KMS-11 (cell line): ENCODE data around the gene PHACTR4.

ENCODE experiments used
- H2AFZ ChIP-seq: fragments of 200-600 bp; sonication (generic); 2 replicates; pipeline ENCODE4 v1.6.1; 2016; ENCODE audit warnings: antibody characterized with exemption, mixed run types, low read depth
- H3K27ac ChIP-seq: fragments of 200-600 bp; sonication (generic); 2 replicates; pipeline ENCODE4 v1.6.1; 2016; ENCODE audit warnings: mild to moderate bottlenecking, mixed run types
- H3K27me3 ChIP-seq: fragments of 200-600 bp; sonication (generic); 2 replicates; pipeline ENCODE4 v1.6.1; 2017; ENCODE audit warnings: mild to moderate bottlenecking, low read depth, mixed run types, moderate library complexity; ENCODE audit not compliant: insufficient read depth
- H3K36me3 ChIP-seq: fragments of 200-600 bp; sonication (generic); 2 replicates; pipeline ENCODE4 v1.6.1; 2017; ENCODE audit warnings: mild to moderate bottlenecking, mixed run types; ENCODE audit not compliant: insufficient read depth
- H3K4me1 ChIP-seq: fragments of 200-600 bp; sonication (generic); 2 replicates; pipeline ENCODE4 v1.6.1; 2016; ENCODE audit warnings: mild to moderate bottlenecking, low read depth, mixed run types; ENCODE audit not compliant: poor library complexity, severe bottlenecking
- H3K4me2 ChIP-seq: fragments of 200-600 bp; sonication (generic); 2 replicates; pipeline ENCODE4 v1.7.0; 2016; ENCODE audit warnings: mild to moderate bottlenecking, mixed run types
- H3K4me3 ChIP-seq: fragments of 200-600 bp; sonication (generic); IDR thresholded peaks from 2 replicates; pipeline ENCODE4 v1.6.1; 2017; ENCODE audit warnings: low read depth, low read length, mixed read lengths; ENCODE audit not compliant: insufficient read depth
- H3K79me2 ChIP-seq: fragments of 200-600 bp; sonication (generic); 2 replicates; pipeline ENCODE4 v1.6.1; 2016; ENCODE audit warnings: low read depth, mixed run types; ENCODE audit not compliant: insufficient read depth
- H3K9ac ChIP-seq: fragments of 200-600 bp; sonication (generic); 2 replicates; pipeline ENCODE4 v1.6.1; 2016; ENCODE audit warnings: mild to moderate bottlenecking, mixed run types
- H4K20me1 ChIP-seq: fragments of 200-600 bp; sonication (generic); 2 replicates; pipeline ENCODE4 v1.6.1; 2016; ENCODE audit warnings: mild to moderate bottlenecking, mixed run types; ENCODE audit not compliant: insufficient read depth
- TF ChIP-seq, protein P1 (sequence below): fragments of 200-600 bp; sonication (generic); conservative IDR thresholded peaks from 2 replicates; pipeline ENCODE4 v1.6.1; 2017; ENCODE audit warnings: low read depth, mild to moderate bottlenecking, antibody characterized with exemption, low read length, moderate library complexity, mixed read lengths

Gene PHACTR4

GRCh38 chr1:28392027-28392652 is 22.6 kb downstream of the PHACTR4 start:
- Histone ChIP-seq H3K4me2 (no peak overlapping the region), H4K20me1 (no peaks in the 10 kb centered on the region), H3K36me3 (no peaks in the 10 kb centered on the region), H3K9ac (no peak overlapping the region), H3K27ac (no peak overlapping the region), H3K79me2 (peaks cover 22% of the 10 kb centered on the region; the same call in 1 of the 2 replicates), H3K27me3 (no peaks in the 10 kb centered on the region), H2AFZ (no peak overlapping the region), H3K4me1 (no peaks in the 10 kb centered on the region), H3K4me3 (no peak overlapping the region)
- TF ChIP-seq, protein P1, sequence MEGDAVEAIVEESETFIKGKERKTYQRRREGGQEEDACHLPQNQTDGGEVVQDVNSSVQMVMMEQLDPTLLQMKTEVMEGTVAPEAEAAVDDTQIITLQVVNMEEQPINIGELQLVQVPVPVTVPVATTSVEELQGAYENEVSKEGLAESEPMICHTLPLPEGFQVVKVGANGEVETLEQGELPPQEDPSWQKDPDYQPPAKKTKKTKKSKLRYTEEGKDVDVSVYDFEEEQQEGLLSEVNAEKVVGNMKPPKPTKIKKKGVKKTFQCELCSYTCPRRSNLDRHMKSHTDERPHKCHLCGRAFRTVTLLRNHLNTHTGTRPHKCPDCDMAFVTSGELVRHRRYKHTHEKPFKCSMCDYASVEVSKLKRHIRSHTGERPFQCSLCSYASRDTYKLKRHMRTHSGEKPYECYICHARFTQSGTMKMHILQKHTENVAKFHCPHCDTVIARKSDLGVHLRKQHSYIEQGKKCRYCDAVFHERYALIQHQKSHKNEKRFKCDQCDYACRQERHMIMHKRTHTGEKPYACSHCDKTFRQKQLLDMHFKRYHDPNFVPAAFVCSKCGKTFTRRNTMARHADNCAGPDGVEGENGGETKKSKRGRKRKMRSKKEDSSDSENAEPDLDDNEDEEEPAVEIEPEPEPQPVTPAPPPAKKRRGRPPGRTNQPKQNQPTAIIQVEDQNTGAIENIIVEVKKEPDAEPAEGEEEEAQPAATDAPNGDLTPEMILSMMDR, result no peak

GRCh38 chr1:28394136-28394535 is 24.6 kb downstream of the PHACTR4 start:
- H3K27ac ChIP-seq, result no peak overlapping the region
- no peak overlapping the region for H3K4me2 ChIP-seq
- H3K79me2 ChIP-seq, result peaks cover 12% of the 10 kb centered on the region; the same call in 1 of the 2 replicates
- H3K9ac ChIP-seq, result no peak overlapping the region
- no peak overlapping the region for H3K4me3 ChIP-seq
- no peak overlapping the region for H2AFZ ChIP-seq
- H4K20me1 ChIP-seq, result no peaks in the 10 kb centered on the region
- TF ChIP-seq, protein P1, result no peak
- H3K4me1 ChIP-seq, result no peaks in the 10 kb centered on the region
- no peaks in the 10 kb centered on the region for H3K36me3 ChIP-seq
- H3K27me3 ChIP-seq, result no peaks in the 10 kb centered on the region

- no peak overlapping the region for H3K4me2 ChIP-seq
- TF ChIP-seq, protein P1, result no peak
- H4K20me1 ChIP-seq, result no peaks in the 10 kb centered on the region
- no peaks in the 10 kb centered on the region for H3K27me3 ChIP-seq
- no peak overlapping the region for H3K4me3 ChIP-seq
- peaks cover 2% of the 10 kb centered on the region; the same call in 1 of the 2 replicates for H3K79me2 ChIP-seq
- H3K27ac ChIP-seq, result no peak overlapping the region
- no peaks in the 10 kb centered on the region for H3K4me1 ChIP-seq
- H3K9ac ChIP-seq, result no peak overlapping the region
- H3K36me3 ChIP-seq, result no peaks in the 10 kb centered on the region
- no peak overlapping the region for H2AFZ ChIP-seq
Observed at GRCh38 chr1:28395181-28395580, 25.6 kb downstream of the PHACTR4 start.

- TF ChIP-seq, protein P1, result no peak
- H3K36me3 ChIP-seq, result no peaks in the 10 kb centered on the region
Observed at GRCh38 chr1:28401760-28402159, 32.2 kb downstream of the PHACTR4 start.

More at GRCh38 chr1:28401760-28402159, 32.2 kb downstream of the PHACTR4 start:
- H3K9ac ChIP-seq, result no peak overlapping the region
- peaks cover 11% of the 10 kb centered on the region; the same call in 1 of the 2 replicates for H3K79me2 ChIP-seq
- no peak overlapping the region for H3K27ac ChIP-seq
- no peak overlapping the region for H3K4me3 ChIP-seq
- no peak overlapping the region for H2AFZ ChIP-seq
- H3K27me3 ChIP-seq, result no peaks in the 10 kb centered on the region
- no peaks in the 10 kb centered on the region for H3K4me1 ChIP-seq
- H3K4me2 ChIP-seq, result no peak overlapping the region
- H4K20me1 ChIP-seq, result no peaks in the 10 kb centered on the region
